Activated effector memory CD4-positive, alpha-beta T cell treated with Interleukin-2 at 50 U/mL for 16 hours (primary cell): ENCODE results near the gene DOLK.

ENCODE experiments used
- DNase-seq: peaks from one replicate; pipeline ENCODE4 v3.0.0-alpha.2; 2020

Gene DOLK

GRCh38 chr9:128929560-128929959 is 17.8 kb downstream of the DOLK start:
- DNase-seq, result no peak

- no peak for DNase-seq
These were observed 18.8 kb downstream of the DOLK start for GRCh38 chr9:128928624-128929023.

- peak; percentile 27 for DNase-seq
These were observed 19.5 kb downstream of the DOLK start for GRCh38 chr9:128927731-128928411.

- no peak for DNase-seq
These were observed 23.9 kb downstream of the DOLK start for GRCh38 chr9:128923493-128923883.

GRCh38 chr9:128921881-128922763 is 25.3 kb downstream of the DOLK start:
- no peak for DNase-seq

- no peak for DNase-seq
These were observed 26.9 kb downstream of the DOLK start, which contains the start of gene PHYHD1 for GRCh38 chr9:128920381-128921058. Gene PHYHD1 (plus strand): TSS chr9:128920982. CDS start chr9:128922324, 1,342 bp downstream.

- DNase-seq, result no peak
These were observed 27.9 kb downstream of the DOLK start for GRCh38 chr9:128919402-128920089.

- no peak for DNase-seq
These were observed 28.5 kb downstream of the DOLK start for GRCh38 chr9:128918921-128919320.

GRCh38 chr9:128917151-128917849 is 30.1 kb downstream of the DOLK start:
- DNase-seq, result no peak

- DNase-seq, result no peak
These were observed 30.7 kb downstream of the DOLK start for GRCh38 chr9:128916745-128917144.

- no peak for DNase-seq
These were observed 31.2 kb downstream of the DOLK start for GRCh38 chr9:128916204-128916603.

- DNase-seq, result no peak
These were observed 33.2 kb downstream of the DOLK start for GRCh38 chr9:128913995-128914772.

GRCh38 chr9:128913048-128913900 is 34.1 kb downstream of the DOLK start:
- DNase-seq, result no peak

- DNase-seq, result no peak
These were observed 35.0 kb downstream of the DOLK start for GRCh38 chr9:128912270-128912853.

GRCh38 chr9:128911529-128912035 is 35.8 kb downstream of the DOLK start:
- DNase-seq, result no peak

- no peak for DNase-seq
These were observed 36.5 kb downstream of the DOLK start for GRCh38 chr9:128910906-128911305.

GRCh38 chr9:128909859-128910258 is 37.5 kb downstream of the DOLK start:
- DNase-seq, result no peak

GRCh38 chr9:128908372-128908771 is 39.0 kb downstream of the DOLK start:
- DNase-seq, result no peak

GRCh38 chr9:128906741-128907140 is 40.7 kb downstream of the DOLK start:
- DNase-seq, result no peak

- no peak for DNase-seq
These were observed 41.4 kb downstream of the DOLK start for GRCh38 chr9:128905964-128906363.
